Superior temporal gyrus (tissue), 1 donor: ENCODE data around the gene TNPO3.
"Not testable (repeated sequence)": the region's sequence is repeated elsewhere in the genome, so short reads cannot be mapped to it uniquely, and the experiment has no call there.

Experiments
- DNase-seq: peaks from one replicate; pipeline ENCODE4 v3.0.0-alpha.2; 2016; ENCODE audit errors: extremely low spot score

Gene TNPO3

DNA sequence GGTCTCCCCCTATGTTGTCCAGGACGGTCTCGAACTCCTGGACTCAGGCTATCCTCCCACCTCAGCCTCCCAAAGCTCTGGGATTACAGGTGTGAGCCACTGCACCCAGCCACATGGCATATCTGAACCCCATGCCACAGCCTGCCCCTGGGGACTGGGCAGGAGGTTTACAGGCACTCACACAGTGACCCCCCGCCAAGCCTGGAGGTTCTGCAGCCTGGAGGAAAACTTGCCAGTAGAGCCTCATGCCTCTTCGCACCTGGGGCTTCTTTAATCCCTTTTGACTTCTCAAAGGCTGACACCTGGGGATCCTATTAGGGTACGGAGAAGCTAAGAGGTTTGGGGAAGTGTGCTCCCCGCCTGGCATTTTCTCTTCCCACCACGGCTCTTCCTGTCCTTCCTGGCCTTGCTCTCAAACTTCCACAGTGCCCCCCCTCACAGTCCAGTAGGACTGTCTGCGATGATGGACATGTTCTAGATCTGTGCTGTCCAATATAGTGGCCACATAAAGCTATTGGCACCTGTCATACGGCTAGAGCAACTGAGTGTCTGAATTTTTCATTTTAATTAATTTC, 133.0 kb downstream of the TNPO3 start:
- no peak for DNase-seq

GRCh38 chr7:128920913-128921582, 133.9 kb downstream of the TNPO3 start:
- no peak for DNase-seq

DNA sequence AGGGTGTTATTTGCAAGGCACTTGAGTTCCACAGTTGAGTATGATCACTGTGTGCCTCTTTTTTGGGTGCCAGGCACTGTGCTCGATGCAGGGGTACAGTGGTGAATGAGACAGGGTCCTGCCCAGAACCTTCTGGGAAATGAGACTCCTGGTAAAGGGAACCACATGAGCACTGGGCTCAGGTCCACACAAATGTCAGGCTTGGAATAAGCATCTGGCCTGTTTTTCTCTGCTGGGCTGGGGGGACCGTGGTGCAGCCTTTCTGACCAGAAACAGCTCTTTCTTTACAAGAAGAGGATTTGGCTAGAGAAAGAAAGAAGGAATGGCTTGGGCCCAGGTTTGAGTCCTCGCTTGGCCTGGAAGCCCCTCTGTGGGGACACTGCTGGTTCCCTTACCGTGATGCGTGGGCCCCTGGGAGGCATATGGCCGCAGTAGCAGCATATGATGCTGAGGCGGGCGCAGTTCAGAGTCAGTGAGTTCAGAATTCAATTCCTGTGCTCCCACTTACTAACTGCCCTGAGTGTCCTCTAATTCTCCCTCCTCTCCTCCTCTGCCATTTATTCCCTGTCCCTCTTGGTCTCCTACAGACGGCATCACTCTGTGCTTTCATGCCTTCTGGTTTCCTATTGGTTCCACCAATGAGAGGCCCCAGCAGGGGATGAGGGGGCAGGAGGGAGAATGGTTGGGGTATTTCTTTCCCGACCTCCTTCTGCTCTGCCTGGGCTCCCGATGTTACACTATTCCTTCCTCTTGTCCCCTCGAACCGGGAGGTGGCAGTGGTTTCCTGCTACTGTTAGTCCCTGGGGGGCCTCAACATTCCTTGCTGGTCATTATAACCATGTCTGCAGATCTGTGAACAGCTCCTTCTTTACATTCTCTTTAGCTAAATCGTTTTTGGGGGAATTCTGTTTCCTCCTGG, 134.8 kb downstream of the TNPO3 start:
- DNase-seq = no peak

- DNase-seq = no peak
Measured at GRCh38 chr7:128919241-128919640, 135.7 kb downstream of the TNPO3 start.

- DNase-seq = no peak
Measured at GRCh38 chr7:128918016-128918665, 136.8 kb downstream of the TNPO3 start.

DNA sequence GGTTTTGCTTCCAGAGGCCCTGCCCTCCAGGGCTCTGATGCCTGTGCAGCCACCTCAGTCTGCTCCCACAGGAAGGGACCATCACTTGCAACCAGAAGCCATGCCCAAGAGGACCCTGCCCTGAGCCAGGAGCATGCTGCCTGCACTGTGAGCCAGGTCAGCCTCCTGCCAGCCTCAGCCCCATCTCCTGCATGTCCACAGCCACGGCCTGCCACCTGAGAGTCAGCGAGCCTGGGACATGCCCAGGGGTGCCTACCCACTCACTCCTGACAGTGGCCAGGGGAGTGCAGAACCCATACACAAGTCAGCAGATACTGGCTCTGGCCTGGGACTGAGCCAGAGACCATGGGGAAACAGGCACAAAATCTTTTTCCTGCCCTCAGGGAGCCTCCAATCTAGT, 137.8 kb downstream of the TNPO3 start:
- no peak for DNase-seq

DNA sequence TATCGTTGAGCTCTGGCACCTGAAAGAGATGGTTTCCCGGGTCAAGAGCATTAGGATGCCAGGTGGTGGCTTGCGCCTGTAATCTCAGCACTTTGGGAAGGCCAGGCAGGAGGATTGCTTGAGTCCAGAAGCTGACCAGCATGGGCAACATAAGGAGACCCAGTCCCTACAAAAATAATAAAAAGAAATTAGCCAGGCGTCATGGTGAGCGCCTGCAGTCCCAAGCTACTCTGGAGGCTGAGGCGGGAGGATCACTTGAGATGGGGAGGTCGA, 138.3 kb downstream of the TNPO3 start:
- DNase-seq = no peak

DNA sequence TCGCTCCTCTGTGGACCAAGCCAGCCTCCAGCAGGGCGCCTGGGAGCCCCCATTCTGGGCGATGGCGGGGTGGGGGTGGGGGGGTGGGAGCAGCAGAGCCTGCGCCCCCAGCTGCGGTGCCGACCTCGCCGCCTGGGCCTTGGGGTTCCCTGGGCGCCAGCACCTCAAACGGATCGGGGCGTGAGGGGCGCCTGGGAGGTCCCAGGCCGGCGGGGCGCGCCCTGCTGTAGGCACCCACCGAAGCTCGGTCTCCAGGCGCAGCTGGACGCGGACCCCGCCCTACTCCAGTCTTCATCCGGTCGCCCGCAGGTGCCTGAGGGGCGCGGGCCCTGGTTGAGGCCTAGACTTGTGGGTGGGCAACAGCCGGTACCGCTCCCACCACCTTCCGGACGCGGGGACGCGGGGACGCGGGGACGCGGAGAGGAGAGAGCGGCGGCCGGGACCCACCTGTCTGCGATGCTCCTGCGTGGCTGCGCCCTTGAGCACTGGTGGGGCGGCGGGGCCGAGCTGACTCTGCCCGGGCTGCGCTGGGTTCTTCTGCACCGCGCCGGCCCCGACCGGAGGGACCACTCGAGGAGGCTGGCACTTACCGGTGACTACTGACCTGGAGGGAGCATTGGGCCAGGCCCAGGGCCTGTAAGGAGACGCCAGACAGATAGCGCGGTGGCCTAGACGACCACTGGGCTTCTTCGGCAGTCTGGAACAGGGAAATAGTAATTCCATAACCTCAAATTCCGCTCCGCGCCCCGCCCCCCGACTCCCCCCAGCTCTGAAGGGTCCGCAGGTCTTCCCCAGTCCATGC, 138.9 kb downstream of the TNPO3 start:
- DNase-seq = no peak

DNA sequence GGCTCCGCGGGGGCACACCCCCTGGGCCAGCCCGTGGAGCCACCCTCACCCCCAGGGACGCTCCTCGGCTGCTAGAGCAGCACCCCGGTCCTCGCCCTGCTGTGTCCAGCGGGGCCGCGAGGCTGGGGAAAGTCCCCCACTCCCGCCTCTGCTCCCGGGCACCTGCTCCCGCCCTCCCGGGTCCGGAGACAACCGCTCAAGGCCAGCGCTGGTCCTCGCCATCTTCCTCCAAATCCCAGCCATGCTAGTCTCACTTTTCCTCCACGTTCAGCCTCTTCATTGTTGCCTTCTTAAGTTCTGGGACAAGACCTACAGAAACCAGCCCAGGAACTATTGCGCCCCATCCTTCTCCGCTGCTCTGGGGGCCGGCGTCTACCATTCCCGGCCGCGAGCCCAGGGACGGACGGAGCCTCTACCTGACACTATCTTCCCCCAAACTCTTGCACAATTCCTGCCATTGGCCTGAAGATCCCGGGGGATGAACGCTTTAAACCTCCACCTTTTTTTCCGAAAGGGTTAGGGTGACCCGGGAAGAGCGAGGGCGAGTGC, 139.6 kb downstream of the TNPO3 start:
- no peak for DNase-seq

GRCh38 chr7:128914566-128915151, 140.3 kb downstream of the TNPO3 start:
- no peak for DNase-seq

DNA sequence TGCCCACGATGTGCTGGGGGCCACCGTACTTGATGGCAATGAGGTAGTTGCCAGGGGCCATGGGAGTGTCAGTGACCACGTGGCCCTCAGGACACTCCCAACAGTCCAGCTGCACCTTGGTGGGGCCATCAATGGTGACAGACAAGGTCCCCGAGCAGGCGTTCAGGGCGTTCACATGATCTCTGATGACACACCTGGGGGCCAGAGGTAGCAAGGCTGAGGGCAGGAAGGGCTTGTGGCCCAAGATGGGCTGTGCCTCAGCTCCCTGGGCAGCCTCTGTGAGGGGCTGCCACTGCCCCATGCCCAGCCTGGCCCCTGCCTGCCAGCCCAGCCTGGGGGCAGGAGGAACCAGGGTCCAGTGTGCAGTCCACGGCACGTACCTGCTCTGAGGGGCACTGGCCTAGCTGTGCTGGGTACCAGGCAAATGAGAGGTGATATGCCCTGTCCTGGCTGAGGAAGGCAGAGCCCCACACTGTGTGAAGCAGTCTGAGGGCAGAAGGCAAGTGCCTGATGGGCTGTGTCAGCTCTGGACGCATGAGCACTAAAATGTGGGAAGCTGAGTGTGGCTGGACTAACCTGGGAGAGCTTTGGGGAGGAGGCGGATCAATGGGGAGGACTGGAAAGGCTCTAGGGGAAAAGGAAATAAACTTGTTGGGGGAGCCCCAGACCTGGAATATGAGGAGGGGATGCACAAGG, 140.9 kb downstream of the TNPO3 start:
- DNase-seq = no peak

DNA sequence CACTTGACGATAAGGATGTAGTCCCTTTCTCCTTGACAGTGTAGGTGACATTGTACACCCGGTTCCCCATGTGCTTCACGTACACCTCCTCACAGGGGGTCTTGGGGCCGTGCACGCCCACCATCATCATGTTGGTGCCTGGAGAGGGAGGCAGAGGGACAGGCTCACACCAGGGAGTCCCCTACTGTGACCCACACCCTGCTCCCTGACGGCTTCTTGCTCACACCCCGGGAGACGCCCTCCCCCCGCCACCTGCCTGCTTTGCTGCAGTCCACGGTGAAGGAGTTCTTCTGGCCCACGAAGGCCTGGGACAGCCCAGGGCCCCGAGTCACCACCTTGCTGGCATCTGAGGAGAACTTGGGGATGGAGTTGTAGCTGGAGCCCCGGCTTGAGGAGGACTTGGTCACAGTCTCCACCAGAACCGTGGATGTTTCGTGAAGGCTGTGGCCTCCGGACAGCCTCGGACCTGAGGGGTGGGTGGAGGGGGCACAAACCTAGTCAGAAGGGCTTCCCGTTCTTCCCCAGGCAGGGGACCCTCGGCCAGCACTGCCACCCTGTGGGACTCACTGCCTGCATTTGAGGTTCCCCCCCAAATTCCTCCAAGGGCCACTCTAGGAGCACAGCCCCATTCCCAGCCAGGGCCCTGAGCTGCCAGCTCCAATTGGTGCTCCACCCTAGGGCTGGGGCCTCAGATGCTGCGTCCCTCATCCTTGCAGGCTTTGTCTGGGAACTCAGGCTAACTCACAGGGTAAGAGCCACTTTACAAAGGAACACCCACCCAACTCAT, 142.0 kb downstream of the TNPO3 start:
- DNase-seq = not testable (repeated sequence)

DNA sequence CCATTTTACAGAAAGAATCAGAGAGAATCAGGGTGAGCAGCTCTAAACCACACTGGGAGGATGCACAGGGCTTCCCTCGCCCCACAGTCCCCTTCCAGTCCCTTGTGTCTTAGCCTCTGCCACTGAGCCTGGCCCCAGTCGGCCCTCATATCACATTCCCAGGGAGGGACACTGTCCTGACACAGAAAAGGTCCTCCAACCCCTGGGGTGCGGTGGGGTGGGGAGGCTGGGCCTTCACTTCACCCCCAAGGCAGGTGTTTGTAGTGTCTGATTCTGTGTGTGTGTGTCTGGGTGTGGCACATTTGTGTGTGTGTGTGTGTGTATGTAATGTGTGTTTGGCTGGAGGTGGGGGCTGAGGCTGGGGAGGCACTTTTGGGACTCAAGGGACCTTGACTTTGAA, 142.6 kb downstream of the TNPO3 start:
- no peak for DNase-seq

GRCh38 chr7:128911423-128912031, 143.4 kb downstream of the TNPO3 start:
- no peak for DNase-seq

DNA sequence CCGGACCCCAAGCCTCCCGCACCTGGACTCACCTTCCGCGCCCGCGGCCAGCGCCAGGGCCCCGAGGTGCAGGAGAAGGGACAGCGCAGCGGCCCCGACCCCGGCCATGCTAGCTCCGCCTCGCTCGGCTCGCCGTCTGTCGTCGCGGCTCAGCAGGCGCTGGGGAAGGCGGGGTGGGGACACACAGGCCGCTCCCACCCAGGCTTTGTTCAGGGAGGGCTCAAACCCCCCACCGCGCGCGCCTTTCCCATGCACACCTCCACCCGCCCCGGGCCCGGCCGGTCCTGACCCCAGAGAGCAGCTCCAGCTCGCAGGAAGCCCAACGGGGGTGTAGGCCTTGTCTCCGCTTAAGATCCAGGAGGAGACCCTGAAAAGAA, 144.4 kb downstream of the TNPO3 start, which contains the start of gene KCP:
KCP (minus strand) TSS at position 141 of the 377 bp plus-strand sequence; CDS start at position 108, 33 bp downstream.
- DNase-seq = no peak

DNA sequence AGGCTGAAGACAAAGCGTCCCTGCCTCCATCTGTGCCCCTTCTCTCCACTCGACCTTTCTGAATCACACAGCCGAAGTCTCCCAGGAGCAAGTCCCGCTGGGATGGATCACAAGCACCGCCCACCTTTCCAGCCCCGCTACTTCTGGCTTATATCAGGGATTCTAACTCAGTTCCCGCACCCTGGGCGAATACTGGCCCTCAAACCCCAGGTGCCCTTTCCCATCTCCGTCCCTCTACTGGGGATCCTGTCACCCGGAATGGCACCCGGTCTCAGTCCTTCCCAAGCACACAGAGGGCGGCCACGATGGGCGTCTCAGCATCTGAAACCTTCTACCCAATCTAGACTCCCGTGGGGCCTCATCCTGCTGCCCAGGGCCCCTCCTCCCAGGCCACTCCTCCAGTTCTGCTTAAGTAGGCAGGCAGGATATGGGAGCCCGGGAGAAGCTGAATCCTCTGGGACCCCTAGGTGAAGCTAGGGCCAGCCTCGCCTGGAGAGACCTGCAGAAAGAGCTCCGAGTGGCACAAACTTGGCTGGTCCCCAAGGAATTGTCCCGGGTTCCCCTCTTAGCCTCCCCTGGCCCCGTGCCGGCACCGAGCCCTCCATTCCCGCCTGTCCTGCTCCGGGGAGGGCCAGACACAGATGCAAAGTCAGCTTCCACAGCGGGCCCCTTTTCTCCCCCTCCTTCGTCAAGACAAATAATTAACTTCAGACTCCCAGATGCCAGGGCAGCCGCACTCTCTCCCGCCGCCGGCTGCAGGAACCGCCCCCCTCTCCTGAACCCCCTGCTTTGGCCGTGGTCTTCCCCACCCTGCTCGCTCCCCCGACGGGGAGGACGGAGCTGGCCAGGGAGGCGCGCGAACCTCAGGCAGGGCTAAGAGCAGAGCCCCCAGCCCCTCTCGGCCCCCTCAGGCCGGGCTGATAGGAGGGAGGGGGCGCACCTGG, 145.0 kb downstream of the TNPO3 start:
- no peak for DNase-seq

GRCh38 chr7:128908750-128909624, 145.9 kb downstream of the TNPO3 start:
- no peak for DNase-seq
